Neural cell (in vitro differentiated cells): ENCODE measurements around the gene CACNA1C.

Source experiments
- CTCF ChIP-seq: fragments of 450-650 bp; IDR thresholded peaks from 2 replicates; pipeline ENCODE4 v1.5.1; 2014; ENCODE audit warnings: antibody characterized with exemption, mild to moderate bottlenecking, moderate library complexity; ENCODE audit not compliant: poor library complexity, severe bottlenecking
- EZH2 ChIP-seq: fragments of 200-600, 300-800 bp; shearing (Covaris generic), sonication (generic); IDR thresholded peaks from 2 replicates; pipeline ENCODE4 v1.6.1; 2014; ENCODE audit warnings: antibody characterized with exemption, low read length, borderline replicate concordance, mild to moderate bottlenecking; ENCODE audit not compliant: insufficient read depth, poor library complexity, severe bottlenecking

GRCh38 chr12:2642176-2642892 is 589.5 kb downstream of the CACNA1C start:
- TF ChIP-seq EZH2 (no peak), CTCF (no peak)
